HCT116 (cell line): ENCODE measurements around the gene CCS. TPM values are rescaled to one million over a fixed set of nuclear protein-coding genes. Genes with fewer than 3 reads are reported as not detected.

ENCODE experiments used
- ATAC-seq: fragments of 200-7000 bp; cut with Tn5 transposase; 2 replicates; pipeline ENCODE4 v1.9.1; 2020; ENCODE audit warnings: mild to moderate bottlenecking, moderate library complexity
- BruUV-seq: library from RNA; stranded (reverse); fragments of 400-500 nt; replicated peaks from 2 replicates; lab custom pipeline; 2021; lab: Mats Ljungman, UMichigan
- CTCF ChIA-PET: fragments of 300-600 bp; sonication (Branson Sonifier 250); formaldehyde crosslinking; loops from one replicate; lab custom pipeline; 2021; ENCODE audit warnings: antibody characterized with exemption; lab: Charles Lee
- POLR2A ChIA-PET: fragments of 300-600, 350-600 bp; sonication (Branson Sonifier 250); formaldehyde crosslinking; loops from one replicate; lab custom pipeline; 2021; ENCODE audit warnings: antibody characterized with exemption; lab: Charles Lee
- RAD21 ChIA-PET, 2 experiments: fragments of 300-600 bp; sonication (Branson Sonifier 250); formaldehyde crosslinking; loops; one replicate each; lab custom pipeline; 2023; ENCODE audit warnings: low total read pairs in 2 of 2; ENCODE audit not compliant: uncharacterized antibody in 2 of 2, unreplicated experiment in 2 of 2, low non-redundant PET in 1 of 2; lab: Charles Lee
- DNase-seq: peaks from one replicate; pipeline ENCODE4 v3.0.0-alpha.2; 2010; ENCODE audit warnings: low read depth, low spot score
- H2AFZ ChIP-seq: fragments of 200-600 bp; shearing (Covaris generic), sonication (generic); 2 replicates; pipeline ENCODE4 v1.6.1; 2017; ENCODE audit warnings: low read depth, mixed run types, mixed read lengths, antibody characterized with exemption, low read length; ENCODE audit not compliant: poor library complexity, severe bottlenecking
- H3K27ac ChIP-seq: 2 replicates; pipeline ENCODE4 v1.5.1; 2012; ENCODE audit warnings: low read depth, low read length
- H3K27me3 ChIP-seq: fragments of 200-600 bp; sonication (generic); 2 replicates; pipeline ENCODE4 v1.6.1; 2016; ENCODE audit warnings: mixed run types, low read length, mixed read lengths; ENCODE audit not compliant: insufficient read depth
- H3K36me3 ChIP-seq, 2 experiments: fragments of 200-500 bp in 1 of 2; fragments of 200-600 bp in 1 of 2; sonication (Bioruptor generic) in 1 of 2; sonication (generic) in 1 of 2; 2 replicates each; pipeline versions ENCODE4 v1.5.1 to v1.6.1; 2014 to 2016; ENCODE audit warnings: low read length in 2 of 2, inconsistent platforms in 1 of 2, mixed read lengths in 1 of 2, mixed run types in 1 of 2; ENCODE audit not compliant: insufficient read depth in 2 of 2, control insufficient read depth in 1 of 2
- H3K4me1 ChIP-seq, 2 experiments: fragments of 200-600 bp in 1 of 2; sonication (generic) in 1 of 2; 2 replicates each; pipeline versions ENCODE4 v1.5.1 to v1.6.1; 2012 to 2017; ENCODE audit warnings: low read length in 2 of 2, inconsistent platforms in 1 of 2, mild to moderate bottlenecking in 1 of 2, mixed read lengths in 1 of 2, mixed run types in 1 of 2, moderate library complexity in 1 of 2; ENCODE audit not compliant: insufficient read depth in 2 of 2, control insufficient read depth in 1 of 2
- H3K4me2 ChIP-seq: fragments of 200-600 bp; sonication (generic); 2 replicates; pipeline ENCODE4 v1.6.1; 2017; ENCODE audit warnings: mixed run types, low read length, mixed read lengths
- H3K4me3 ChIP-seq, 2 experiments: fragments of 200-600 bp in 1 of 2; sonication (generic) in 1 of 2; replicated peaks in 1 of 2; 2 replicates each; pipeline ENCODE4 v1.5.1; 2011 to 2016; ENCODE audit warnings: low read length in 2 of 2, control low read depth in 1 of 2, low read depth in 1 of 2, mild to moderate bottlenecking in 1 of 2, mixed read lengths in 1 of 2, mixed run types in 1 of 2
- H3K79me2 ChIP-seq: fragments of 200-600 bp; sonication (generic); 2 replicates; pipeline ENCODE4 v1.6.1; 2017; ENCODE audit warnings: mild to moderate bottlenecking, mixed run types, low read length, moderate library complexity, mixed read lengths; ENCODE audit not compliant: insufficient read depth
- H3K9ac ChIP-seq: fragments of 200-600 bp; sonication (generic); 2 replicates; pipeline ENCODE4 v1.6.1; 2016; ENCODE audit warnings: low read length, mixed read lengths
- H3K9me2 ChIP-seq: fragments of 200-600 bp; sonication (generic), shearing (Covaris generic); 2 replicates; pipeline ENCODE4 v1.6.1; 2017; ENCODE audit warnings: mixed run types, mild to moderate bottlenecking, moderate library complexity; ENCODE audit not compliant: insufficient read depth
- H3K9me3 ChIP-seq, 2 experiments: fragments of 200-500 bp in 1 of 2; fragments of 200-600 bp in 1 of 2; sonication (Bioruptor generic) in 1 of 2; sonication (generic) in 1 of 2; 2 replicates each; pipeline ENCODE4 v1.6.1; 2014 to 2017; ENCODE audit warnings: low read length in 2 of 2, mixed read lengths in 2 of 2, inconsistent platforms in 1 of 2, low read depth in 1 of 2, mild to moderate bottlenecking in 1 of 2, mixed run types in 1 of 2, moderate library complexity in 1 of 2; ENCODE audit not compliant: control insufficient read depth in 1 of 2, insufficient read depth in 1 of 2
- H4K20me1 ChIP-seq: fragments of 200-600 bp; sonication (generic), shearing (Covaris generic); 2 replicates; pipeline ENCODE4 v1.6.1; 2017; ENCODE audit warnings: mixed run types, mild to moderate bottlenecking, moderate library complexity; ENCODE audit not compliant: insufficient read depth
- ATF3 ChIP-seq: IDR thresholded peaks from 2 replicates; pipeline ENCODE4 v1.6.1; 2012
- CBX3 ChIP-seq: IDR thresholded peaks from 2 replicates; pipeline ENCODE4 v1.6.1; 2012; ENCODE audit warnings: low read depth
- CEBPB ChIP-seq: IDR thresholded peaks from 2 replicates; pipeline ENCODE4 v1.6.1; 2012; ENCODE audit warnings: low read depth
- EGR1 ChIP-seq: IDR thresholded peaks from 2 replicates; pipeline ENCODE4 v1.6.1; 2012; ENCODE audit warnings: low read depth
- ELF1 ChIP-seq: IDR thresholded peaks from 2 replicates; pipeline ENCODE4 v1.6.1; 2012; ENCODE audit warnings: low read depth, borderline replicate concordance
- EZH2phosphoT487 ChIP-seq: fragments of 200-600 bp; IDR thresholded peaks from 2 replicates; pipeline ENCODE4 v1.6.1; 2018; ENCODE audit warnings: antibody characterized with exemption, borderline replicate concordance
- FOSL1 ChIP-seq: IDR thresholded peaks from 2 replicates; pipeline ENCODE4 v1.6.1; 2012; ENCODE audit warnings: low read depth
- JUND ChIP-seq: IDR thresholded peaks from 2 replicates; pipeline ENCODE4 v1.6.1; 2012
- MAX ChIP-seq: IDR thresholded peaks from 2 replicates; pipeline ENCODE4 v1.6.1; 2012
- POLR2A ChIP-seq: IDR thresholded peaks from 2 replicates; pipeline ENCODE4 v1.7.0; 2011; ENCODE audit warnings: borderline replicate concordance; ENCODE audit not compliant: insufficient read depth, insufficient read length; ENCODE audit errors: extremely low read depth
- POLR2AphosphoS5 ChIP-seq: IDR thresholded peaks from 2 replicates; pipeline ENCODE4 v1.6.1; 2011; ENCODE audit warnings: mild to moderate bottlenecking, low read depth, low read length, moderate library complexity
- RAD21 ChIP-seq: IDR thresholded peaks from 2 replicates; pipeline ENCODE4 v1.6.1; 2012; ENCODE audit warnings: low read depth, mild to moderate bottlenecking
- SIN3A ChIP-seq: IDR thresholded peaks from 2 replicates; pipeline ENCODE4 v1.6.1; 2012; ENCODE audit warnings: low read depth
- SP1 ChIP-seq: IDR thresholded peaks from 2 replicates; pipeline ENCODE4 v1.6.1; 2012; ENCODE audit warnings: low read depth
- SRF ChIP-seq: IDR thresholded peaks from 2 replicates; pipeline ENCODE4 v1.6.1; 2012; ENCODE audit warnings: low read depth
- YY1 ChIP-seq: IDR thresholded peaks from 2 replicates; pipeline ENCODE4 v1.6.1; 2011; ENCODE audit warnings: low read length, low read depth, moderate library complexity, mild to moderate bottlenecking; ENCODE audit not compliant: insufficient replicate concordance; ENCODE audit errors: extremely low read depth
- ZFX ChIP-seq: fragments of 450-650 bp; IDR thresholded peaks from 2 replicates; pipeline ENCODE4 v1.6.1; 2017
- ZNF274 ChIP-seq: fragments of 200-500 bp; sonication (Bioruptor generic); IDR thresholded peaks from 2 replicates; pipeline ENCODE4 v1.6.1; 2014; ENCODE audit warnings: mild to moderate bottlenecking, low read depth, low read length, inconsistent platforms
- intact Hi-C: fragments of 100-400 bp; cut with micrococcal nuclease; formaldehyde crosslinking; loops from 2 replicates; pipeline ENCODE4 v1.10.0; 2022
- total RNA-seq: library from RNA; stranded (reverse); gene quantifications from one replicate; pipeline ENCODE4 v1.2.1, GENCODE V29; 2021; ENCODE audit not compliant: unreplicated experiment
- TF ChIP-seq, protein P1 (sequence below): IDR thresholded peaks from 2 replicates; pipeline ENCODE4 v1.6.1; 2011; ENCODE audit warnings: mild to moderate bottlenecking, low read length, moderate library complexity; ENCODE audit not compliant: insufficient replicate concordance; ENCODE audit errors: extremely low read depth

Gene CCS
- total RNA-seq, 1 experiment from 2014 or later = 40.6 TPM

GRCh38 chr11:66562907-66563583, 29.9 kb upstream of the CCS start:
- Histone ChIP-seq H3K4me1 (no peaks in the 10 kb centered on the region), H3K4me3 (no peak overlapping the region), H3K9me3 (no peaks in the 10 kb centered on the region), H3K79me2 (no peaks in the 10 kb centered on the region), H3K36me3 (no peaks in the 10 kb centered on the region), H3K27me3 (no peaks in the 10 kb centered on the region), H3K4me2 (no peak overlapping the region), H2AFZ (no peak overlapping the region), H3K27ac (no peak overlapping the region), H4K20me1 (no peaks in the 10 kb centered on the region), H3K9me2 (no peaks in the 10 kb centered on the region), H3K9ac (no peak overlapping the region)
- POLR2A ChIA-PET = no interaction called here
- CTCF ChIA-PET = interaction anchor here (0.9 kb wide), 1 partner anchor 14 kb away, joined by 3 read pairs; no protein-coding TSS in a partner anchor
- TF ChIP-seq ZNF274 (no peak), CBX3 (no peak), SP1 (no peak), JUND (no peak), EGR1 (no peak), ZFX (no peak), RAD21 (no peak)
- ATAC-seq (no peak), DNase-seq (no peak)
- intact Hi-C loops = no loop called here
- no TSS peak for BruUV-seq
- RAD21 ChIA-PET = no interaction called here

DNA sequence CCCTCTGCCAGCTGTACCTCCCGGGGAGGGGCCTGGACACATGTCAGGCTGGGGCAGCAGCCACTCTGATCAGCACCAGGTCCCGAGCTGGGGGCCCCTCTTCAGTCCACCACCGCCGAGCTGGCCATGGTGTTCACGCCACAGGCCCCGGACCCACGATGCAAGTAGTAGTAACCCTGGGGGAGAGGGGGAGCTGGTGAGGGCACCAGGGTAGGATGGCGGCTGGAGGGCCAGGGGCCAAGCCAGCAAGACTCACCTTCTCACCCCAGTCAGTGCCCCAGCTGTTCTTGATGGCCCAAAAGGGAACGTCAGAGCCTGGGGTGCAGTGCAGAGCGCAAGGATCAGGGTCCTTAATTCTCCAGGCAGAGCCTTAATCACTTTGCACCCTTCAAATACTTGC, 29.2 kb upstream of the CCS start:
- Histone ChIP-seq H3K9ac (no peak overlapping the region), H3K4me2 (no peak overlapping the region), H3K4me1 (no peaks in the 10 kb centered on the region), H2AFZ (no peak overlapping the region), H3K27me3 (no peaks in the 10 kb centered on the region), H3K79me2 (no peaks in the 10 kb centered on the region), H3K9me3 (no peaks in the 10 kb centered on the region), H3K9me2 (no peaks in the 10 kb centered on the region), H4K20me1 (no peaks in the 10 kb centered on the region), H3K36me3 (no peaks in the 10 kb centered on the region), H3K27ac (no peak overlapping the region), H3K4me3 (no peak overlapping the region)
- intact Hi-C loops = no loop called here
- no peak for ATAC-seq
- no peak for DNase-seq
- ChIA-PET RAD21 (no interaction called here), POLR2A (no interaction called here), CTCF (no interaction called here)
- no TSS peak for BruUV-seq
- TF ChIP-seq SRF (no peak), SIN3A (no peak), POLR2A (no peak), CBX3 (no peak), ATF3 (no peak), YY1 (no peak), POLR2AphosphoS5 (no peak), MAX (no peak), EZH2phosphoT487 (no peak), EGR1 (no peak), FOSL1 (no peak), ELF1 (no peak), ZFX (no peak), CEBPB (no peak)
- TF ChIP-seq, protein P1, sequence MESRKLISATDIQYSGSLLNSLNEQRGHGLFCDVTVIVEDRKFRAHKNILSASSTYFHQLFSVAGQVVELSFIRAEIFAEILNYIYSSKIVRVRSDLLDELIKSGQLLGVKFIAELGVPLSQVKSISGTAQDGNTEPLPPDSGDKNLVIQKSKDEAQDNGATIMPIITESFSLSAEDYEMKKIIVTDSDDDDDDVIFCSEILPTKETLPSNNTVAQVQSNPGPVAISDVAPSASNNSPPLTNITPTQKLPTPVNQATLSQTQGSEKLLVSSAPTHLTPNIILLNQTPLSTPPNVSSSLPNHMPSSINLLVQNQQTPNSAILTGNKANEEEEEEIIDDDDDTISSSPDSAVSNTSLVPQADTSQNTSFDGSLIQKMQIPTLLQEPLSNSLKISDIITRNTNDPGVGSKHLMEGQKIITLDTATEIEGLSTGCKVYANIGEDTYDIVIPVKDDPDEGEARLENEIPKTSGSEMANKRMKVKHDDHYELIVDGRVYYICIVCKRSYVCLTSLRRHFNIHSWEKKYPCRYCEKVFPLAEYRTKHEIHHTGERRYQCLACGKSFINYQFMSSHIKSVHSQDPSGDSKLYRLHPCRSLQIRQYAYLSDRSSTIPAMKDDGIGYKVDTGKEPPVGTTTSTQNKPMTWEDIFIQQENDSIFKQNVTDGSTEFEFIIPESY = no peak
- TF ChIP-seq, all 23 proteins: peak for 0
